Activated naive CD8-positive, alpha-beta T cell (primary cell): ENCODE measurements around the gene C9orf85.

Source experiments
- H3K27ac Mint-ChIP-seq: one replicate; pipeline ENCODE4 v1.8.0; 2021; ENCODE audit warnings: mixed read lengths
- H3K27me3 Mint-ChIP-seq: one replicate; pipeline ENCODE4 v1.8.0; 2021; ENCODE audit warnings: mixed read lengths
- H3K36me3 Mint-ChIP-seq: one replicate; pipeline ENCODE4 v1.8.0; 2021; ENCODE audit warnings: mixed read lengths
- H3K4me1 Mint-ChIP-seq: one replicate; pipeline ENCODE4 v1.8.0; 2021; ENCODE audit warnings: low read depth, mixed read lengths
- H3K4me3 Mint-ChIP-seq: one replicate; pipeline ENCODE4 v1.8.0; 2021; ENCODE audit warnings: mild to moderate bottlenecking, mixed read lengths
- H3K9me3 Mint-ChIP-seq: one replicate; pipeline ENCODE4 v1.8.0; 2021; ENCODE audit warnings: low read depth, mixed read lengths

C9orf85 gene

GRCh38 chr9:71911061-71911907 is at the start of gene C9orf85, which contains the start of gene ABHD17B:
TSS of gene C9orf85 (plus strand) at chr9:71911639. CDS start at chr9:71911735, 96 bp downstream.
TSS of gene ABHD17B (minus strand) at chr9:71911193. CDS start at chr9:71875080, 36,113 bp downstream.
- Mint-ChIP-seq H3K36me3 (no peaks in the 10 kb centered on the region), H3K27me3 (no peaks in the 10 kb centered on the region), H3K27ac (peak within 1 kb of the TSS; percentile 99), H3K9me3 (no peaks in the 10 kb centered on the region), H3K4me3 (peak within 1 kb of the TSS; percentile 100), H3K4me1 (peaks cover 66% of the 10 kb centered on the region)

GRCh38 chr9:71863631-71864030 is 47.8 kb upstream of the C9orf85 start:
- Mint-ChIP-seq H3K27me3 (no peaks in the 10 kb centered on the region), H3K36me3 (peaks cover 30% of the 10 kb centered on the region), H3K4me3 (no peak overlapping the region), H3K27ac (no peak overlapping the region), H3K4me1 (peaks cover 7% of the 10 kb centered on the region), H3K9me3 (peaks cover 16% of the 10 kb centered on the region)

DNA sequence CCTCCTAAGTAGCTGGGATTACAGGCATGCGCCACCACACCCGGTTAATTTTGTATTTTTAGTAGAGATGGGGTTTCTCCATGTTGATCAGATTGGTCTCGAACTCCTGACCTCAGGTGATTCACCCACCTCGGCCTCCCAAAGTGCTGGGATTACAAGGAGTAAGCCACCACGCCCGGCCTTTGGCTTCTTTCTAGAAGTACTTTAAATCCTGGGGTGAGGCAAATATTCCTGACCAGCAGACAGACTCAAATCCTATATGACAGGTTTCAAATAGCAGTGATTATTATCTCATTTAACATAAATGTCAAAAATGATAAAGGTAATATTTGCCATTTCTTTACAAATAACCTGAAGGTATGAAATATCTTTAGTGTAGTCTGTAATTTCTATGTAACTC is 36.1 kb upstream of the C9orf85 start:
- H3K27ac Mint-ChIP-seq: no peak overlapping the region
- no peak overlapping the region for H3K4me3 Mint-ChIP-seq
- peaks cover 25% of the 10 kb centered on the region for H3K36me3 Mint-ChIP-seq
- peaks cover 25% of the 10 kb centered on the region for H3K4me1 Mint-ChIP-seq
- H3K27me3 Mint-ChIP-seq: no peaks in the 10 kb centered on the region
- H3K9me3 Mint-ChIP-seq: peaks cover 6% of the 10 kb centered on the region

DNA sequence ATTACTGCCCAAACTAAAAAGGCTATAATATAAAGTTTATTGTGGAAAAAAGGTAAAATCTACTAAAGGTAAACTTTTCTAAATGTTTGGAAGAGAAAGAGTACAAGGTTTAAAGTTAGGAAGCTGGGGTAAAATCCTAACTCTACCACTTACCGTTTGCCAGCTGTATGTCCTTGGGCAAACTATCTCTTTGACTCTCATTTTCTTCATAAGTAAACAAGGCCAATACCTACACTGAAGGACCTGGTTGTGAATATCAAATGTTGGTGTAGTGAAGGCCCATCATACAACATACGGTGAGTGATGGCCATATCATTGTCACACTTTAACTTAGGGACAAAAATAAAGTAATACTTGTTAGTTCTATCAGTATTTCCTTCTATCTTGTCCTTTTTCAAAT is 35.3 kb upstream of the C9orf85 start:
- no peaks in the 10 kb centered on the region for H3K27me3 Mint-ChIP-seq
- peaks cover 27% of the 10 kb centered on the region for H3K4me1 Mint-ChIP-seq
- H3K27ac Mint-ChIP-seq: no peak overlapping the region
- H3K4me3 Mint-ChIP-seq: no peak overlapping the region
- peaks cover 10% of the 10 kb centered on the region for H3K9me3 Mint-ChIP-seq
- peaks cover 26% of the 10 kb centered on the region for H3K36me3 Mint-ChIP-seq

- no peaks in the 10 kb centered on the region for H3K27me3 Mint-ChIP-seq
- H3K27ac Mint-ChIP-seq: no peak overlapping the region
- no peak overlapping the region for H3K4me3 Mint-ChIP-seq
- H3K9me3 Mint-ChIP-seq: peaks cover 12% of the 10 kb centered on the region
- H3K4me1 Mint-ChIP-seq: peaks cover 30% of the 10 kb centered on the region
- H3K36me3 Mint-ChIP-seq: peaks cover 29% of the 10 kb centered on the region
These were observed 34.6 kb upstream of the C9orf85 start for GRCh38 chr9:71876829-71877228.

DNA sequence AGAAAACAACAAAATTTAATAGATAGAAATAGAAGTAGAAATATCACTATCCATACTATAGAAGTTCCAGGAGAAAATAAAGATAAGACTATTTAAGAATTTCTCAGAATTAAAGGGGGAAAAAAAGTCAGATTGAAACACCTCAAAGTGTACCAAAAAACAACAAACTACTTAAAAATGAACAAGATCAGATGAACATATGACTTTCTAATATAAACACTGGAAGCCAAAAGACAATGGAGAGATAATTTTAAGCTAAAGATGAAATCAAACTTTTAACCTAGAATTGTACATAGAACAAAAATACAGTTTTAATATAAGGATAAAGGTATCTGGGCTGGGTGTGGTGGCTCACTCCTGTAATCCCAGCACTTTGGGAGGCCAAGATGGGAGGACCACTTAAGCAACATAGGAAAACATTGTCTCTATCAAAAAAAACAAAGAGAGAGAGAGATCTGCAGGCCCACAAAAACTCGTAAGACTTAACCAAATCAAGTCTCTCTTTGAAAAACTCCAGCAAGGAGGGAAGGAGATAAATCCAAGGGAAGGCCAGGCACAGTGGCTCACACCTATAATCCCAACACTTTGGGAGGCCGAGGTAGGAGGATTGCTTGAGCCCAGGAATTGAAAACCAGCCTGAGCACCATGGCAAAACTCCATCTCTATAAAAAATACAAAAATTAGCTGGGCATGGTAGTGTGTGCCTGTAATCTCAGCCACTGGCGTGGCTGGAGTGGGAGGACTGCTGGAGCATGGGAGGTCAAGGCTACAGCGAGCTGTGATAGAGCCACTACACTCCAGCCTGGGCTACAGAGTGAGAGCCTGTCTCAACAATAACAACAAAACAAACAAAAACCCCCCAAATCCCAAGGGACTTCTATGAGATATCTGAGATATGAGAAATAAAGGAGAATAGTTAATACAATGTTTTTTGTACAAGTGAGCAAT is 32.8 kb upstream of the C9orf85 start:
- Mint-ChIP-seq H3K9me3 (peaks cover 15% of the 10 kb centered on the region), H3K36me3 (peaks cover 32% of the 10 kb centered on the region), H3K27ac (no peak overlapping the region), H3K4me3 (no peak overlapping the region), H3K4me1 (peaks cover 26% of the 10 kb centered on the region), H3K27me3 (no peaks in the 10 kb centered on the region)

GRCh38 chr9:71879644-71880174 is 31.7 kb upstream of the C9orf85 start:
- Mint-ChIP-seq H3K27me3 (no peaks in the 10 kb centered on the region), H3K36me3 (peaks cover 38% of the 10 kb centered on the region), H3K27ac (no peak overlapping the region), H3K9me3 (peaks cover 15% of the 10 kb centered on the region), H3K4me1 (peaks cover 24% of the 10 kb centered on the region), H3K4me3 (no peak overlapping the region)

- Mint-ChIP-seq H3K4me1 (peaks cover 40% of the 10 kb centered on the region), H3K36me3 (peaks cover 31% of the 10 kb centered on the region), H3K27ac (no peak overlapping the region), H3K4me3 (no peak overlapping the region), H3K27me3 (no peaks in the 10 kb centered on the region), H3K9me3 (peaks cover 14% of the 10 kb centered on the region)
These were observed 27.4 kb upstream of the C9orf85 start for GRCh38 chr9:71884005-71884404.

GRCh38 chr9:71885467-71885866 is 26.0 kb upstream of the C9orf85 start:
- H3K36me3 Mint-ChIP-seq: peaks cover 22% of the 10 kb centered on the region
- H3K27ac Mint-ChIP-seq: peak overlapping the region; percentile 66
- H3K4me3 Mint-ChIP-seq: no peak overlapping the region
- peaks cover 10% of the 10 kb centered on the region for H3K9me3 Mint-ChIP-seq
- H3K27me3 Mint-ChIP-seq: no peaks in the 10 kb centered on the region
- H3K4me1 Mint-ChIP-seq: peaks cover 45% of the 10 kb centered on the region

DNA sequence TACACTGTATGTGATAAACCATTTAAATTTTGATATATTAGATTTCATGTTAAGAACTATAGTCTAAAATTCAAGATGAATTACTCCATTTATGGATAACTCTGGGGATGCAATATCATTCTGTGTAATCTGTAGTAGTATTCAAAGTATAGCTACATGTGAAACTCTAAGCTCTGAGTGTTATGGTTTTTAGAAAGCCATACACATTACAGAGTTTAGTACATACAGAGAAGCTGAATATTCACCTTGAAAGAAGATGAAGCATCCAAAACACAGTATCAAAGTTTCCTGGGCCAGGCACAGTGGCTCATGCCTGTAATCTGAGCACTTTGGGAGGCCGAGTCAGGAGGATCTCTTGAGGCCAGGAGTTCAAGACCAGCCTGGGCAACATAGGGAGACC is 25.4 kb upstream of the C9orf85 start:
- H3K27me3 Mint-ChIP-seq: no peaks in the 10 kb centered on the region
- peaks cover 6% of the 10 kb centered on the region for H3K9me3 Mint-ChIP-seq
- H3K4me3 Mint-ChIP-seq: no peak overlapping the region
- H3K4me1 Mint-ChIP-seq: peaks cover 44% of the 10 kb centered on the region
- peak overlapping the region; percentile 66 for H3K27ac Mint-ChIP-seq
- H3K36me3 Mint-ChIP-seq: peaks cover 19% of the 10 kb centered on the region

GRCh38 chr9:71886541-71886940 is 24.9 kb upstream of the C9orf85 start:
- Mint-ChIP-seq H3K9me3 (peaks cover 3% of the 10 kb centered on the region), H3K4me1 (peaks cover 45% of the 10 kb centered on the region), H3K36me3 (peaks cover 15% of the 10 kb centered on the region), H3K27ac (no peak overlapping the region), H3K27me3 (no peaks in the 10 kb centered on the region), H3K4me3 (no peak overlapping the region)

DNA sequence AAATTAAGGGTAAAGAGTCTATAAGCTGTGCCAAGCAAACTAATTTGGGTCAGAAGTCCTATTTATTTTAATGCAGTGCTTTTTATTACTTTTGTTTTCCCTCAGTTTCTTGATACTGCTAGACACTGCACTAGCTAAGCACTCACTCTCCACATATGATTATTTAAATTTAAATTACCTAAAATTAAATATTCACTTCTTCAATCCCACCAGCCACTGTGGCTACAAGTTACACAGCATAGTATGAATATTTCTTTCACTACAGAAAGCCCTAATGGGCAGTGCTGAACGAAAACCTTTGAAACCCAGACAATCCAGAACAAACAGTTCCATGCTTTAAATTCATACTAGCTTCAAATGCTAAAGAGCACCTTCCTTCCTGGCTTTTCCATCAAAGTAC is 24.1 kb upstream of the C9orf85 start:
- H3K9me3 Mint-ChIP-seq: peaks cover 3% of the 10 kb centered on the region
- H3K4me3 Mint-ChIP-seq: no peak overlapping the region
- H3K4me1 Mint-ChIP-seq: peaks cover 48% of the 10 kb centered on the region
- peaks cover 12% of the 10 kb centered on the region for H3K36me3 Mint-ChIP-seq
- no peaks in the 10 kb centered on the region for H3K27me3 Mint-ChIP-seq
- peak overlapping the region; percentile 1 for H3K27ac Mint-ChIP-seq

- Mint-ChIP-seq H3K27me3 (no peaks in the 10 kb centered on the region), H3K9me3 (no peaks in the 10 kb centered on the region), H3K4me1 (peaks cover 54% of the 10 kb centered on the region), H3K4me3 (no peak overlapping the region), H3K36me3 (peaks cover 2% of the 10 kb centered on the region), H3K27ac (no peak overlapping the region)
These were observed 21.3 kb upstream of the C9orf85 start for GRCh38 chr9:71890042-71890679.

GRCh38 chr9:71891557-71892189 is 19.8 kb upstream of the C9orf85 start:
- Mint-ChIP-seq H3K4me3 (no peak overlapping the region), H3K36me3 (peaks cover 2% of the 10 kb centered on the region), H3K27me3 (no peaks in the 10 kb centered on the region), H3K9me3 (no peaks in the 10 kb centered on the region), H3K4me1 (peaks cover 56% of the 10 kb centered on the region), H3K27ac (no peak overlapping the region)
